Stimulated activated CD8-positive, alpha-beta memory T cell treated with anti-CD3 and anti-CD28 coated beads, Interleukin-15, amount 100 ng/mL, for 48 hours (primary cell): ENCODE results near the gene FBXO15.

Source experiments
- DNase-seq, 2 donors: peaks; one replicate each; pipeline ENCODE4 v3.0.0-alpha.2; 2020; ENCODE audit warnings: low read depth in 2 of 2

Gene FBXO15

GRCh38 chr18:74153793-74154192 lies 6.2 kb upstream of the FBXO15 start:
- DNase-seq: no peak

GRCh38 chr18:74153377-74153776 lies 5.7 kb upstream of the FBXO15 start:
- no peak for DNase-seq

GRCh38 chr18:74152857-74153256 lies 5.2 kb upstream of the FBXO15 start:
- no peak for DNase-seq

GRCh38 chr18:74152270-74152669 lies 4.6 kb upstream of the FBXO15 start:
- DNase-seq: no peak

- no peak for DNase-seq
These were observed 2.2 kb upstream of the FBXO15 start for GRCh38 chr18:74149878-74150277.

GRCh38 chr18:74148543-74149070 lies 973 bp upstream of the FBXO15 start:
- no peak for DNase-seq

- no peak for DNase-seq
These were observed 199 bp downstream of the FBXO15 start for GRCh38 chr18:74147491-74147778.

GRCh38 chr18:74146756-74147155 lies 878 bp downstream of the FBXO15 start:
- no peak for DNase-seq

- no peak for DNase-seq
These were observed 5.4 kb downstream of the FBXO15 start for GRCh38 chr18:74142252-74142651.

- no peak for DNase-seq
These were observed 6.0 kb downstream of the FBXO15 start for GRCh38 chr18:74141667-74142066.

GRCh38 chr18:74140582-74140981 lies 7.1 kb downstream of the FBXO15 start:
- DNase-seq: no peak

- peak; percentile 13 to 24 for DNase-seq
These were observed 7.7 kb downstream of the FBXO15 start for GRCh38 chr18:74139888-74140287.

- DNase-seq: no peak
These were observed 8.2 kb downstream of the FBXO15 start for GRCh38 chr18:74139411-74139810.

GRCh38 chr18:74137920-74138538 lies 9.6 kb downstream of the FBXO15 start:
- no peak for DNase-seq

- DNase-seq: no peak
These were observed 15.4 kb downstream of the FBXO15 start for GRCh38 chr18:74132201-74132600.

GRCh38 chr18:74131124-74131523 lies 16.5 kb downstream of the FBXO15 start:
- DNase-seq: no peak

GRCh38 chr18:74128159-74128558 lies 19.5 kb downstream of the FBXO15 start:
- DNase-seq: no peak

- DNase-seq: no peak
These were observed 20.7 kb downstream of the FBXO15 start for GRCh38 chr18:74126684-74127655.

- no peak for DNase-seq
These were observed 23.0 kb downstream of the FBXO15 start for GRCh38 chr18:74124642-74125041.

- no peak for DNase-seq
These were observed 24.4 kb downstream of the FBXO15 start for GRCh38 chr18:74123200-74123599.

GRCh38 chr18:74116633-74117554 lies 30.7 kb downstream of the FBXO15 start:
- DNase-seq: no peak

GRCh38 chr18:74115046-74115445 lies 32.6 kb downstream of the FBXO15 start:
- no peak for DNase-seq
